NT2/D1 (cell line): ENCODE measurements around the gene TMEM184A.

ENCODE experiments used
- DNase-seq: peaks from one replicate; pipeline ENCODE4 v3.0.0-alpha.2; 2011; ENCODE audit warnings: low read depth, low spot score
- H3K27me3 ChIP-seq: 2 replicates; pipeline ENCODE4 v1.6.0; 2011; ENCODE audit warnings: mild to moderate bottlenecking; ENCODE audit not compliant: insufficient read length, insufficient read depth
- H3K36me3 ChIP-seq: 2 replicates; pipeline ENCODE4 v1.6.1; 2011; ENCODE audit warnings: mild to moderate bottlenecking, low read length, mixed read lengths; ENCODE audit not compliant: insufficient read depth, insufficient read length
- H3K4me1 ChIP-seq: 2 replicates; pipeline ENCODE4 v1.5.1; 2011; ENCODE audit not compliant: insufficient read depth, insufficient read length
- H3K4me3 ChIP-seq: 2 replicates; pipeline ENCODE4 v1.5.1; 2011; ENCODE audit warnings: low read depth; ENCODE audit not compliant: insufficient read length
- H3K9ac ChIP-seq: 2 replicates; pipeline ENCODE4 v1.6.0; 2011; ENCODE audit warnings: low read depth; ENCODE audit not compliant: insufficient read length
- H3K9me3 ChIP-seq: 2 replicates; pipeline ENCODE4 v1.5.1; 2011; ENCODE audit warnings: mild to moderate bottlenecking, low read length; ENCODE audit not compliant: insufficient read depth
- SUZ12 ChIP-seq: IDR thresholded peaks from 2 replicates; pipeline ENCODE4 v1.6.1; 2011; ENCODE audit not compliant: insufficient read length, insufficient read depth; ENCODE audit errors: extremely low read depth
- YY1 ChIP-seq: IDR thresholded peaks from 2 replicates; pipeline ENCODE4 v1.6.1; 2011; ENCODE audit not compliant: insufficient read length, insufficient read depth
- ZNF274 ChIP-seq: IDR thresholded peaks from 2 replicates; pipeline ENCODE4 v1.6.1; 2011; ENCODE audit warnings: mild to moderate bottlenecking, low read depth, low read length

TMEM184A gene

GRCh38 chr7:1508277-1508758 is 47.7 kb downstream of the TMEM184A start:
- Histone ChIP-seq H3K9ac (no peak overlapping the region), H3K9me3 (no peaks in the 10 kb centered on the region), H3K36me3 (no peaks in the 10 kb centered on the region), H3K4me1 (peaks cover 12% of the 10 kb centered on the region), H3K4me3 (no peak overlapping the region), H3K27me3 (no peaks in the 10 kb centered on the region)
- no peak for DNase-seq
- no peak for TF ChIP-seq SUZ12
- no peak for TF ChIP-seq YY1
- TF ChIP-seq ZNF274: no peak

- Histone ChIP-seq H3K9ac (peak overlapping the region; percentile 65), H3K4me1 (peaks cover 9% of the 10 kb centered on the region), H3K36me3 (peaks cover 23% of the 10 kb centered on the region), H3K27me3 (no peaks in the 10 kb centered on the region), H3K9me3 (no peaks in the 10 kb centered on the region), H3K4me3 (no peak overlapping the region)
- no peak for DNase-seq
- TF ChIP-seq ZNF274 (no peak), YY1 (no peak), SUZ12 (no peak)
Measured at GRCh38 chr7:1505731-1506550, 50.1 kb downstream of the TMEM184A start.

GRCh38 chr7:1503816-1504775 is 51.9 kb downstream of the TMEM184A start, which contains the start of gene INTS1:
INTS1 (minus strand) TSS chr7:1504389; CDS start chr7:1503960, 429 bp downstream.
- H3K9ac ChIP-seq: peak within 1 kb of the TSS; percentile 98
- H3K36me3 ChIP-seq: peaks cover 41% of the 10 kb centered on the region
- H3K4me3 ChIP-seq: peak within 1 kb of the TSS; percentile 99
- H3K4me1 ChIP-seq: peaks cover 9% of the 10 kb centered on the region
- no peaks in the 10 kb centered on the region for H3K9me3 ChIP-seq
- TF ChIP-seq SUZ12 (no peak), YY1 (no peak), ZNF274 (no peak)
- H3K27me3 ChIP-seq: no peaks in the 10 kb centered on the region
- DNase-seq: peak; percentile 92

GRCh38 chr7:1503390-1503789 is 52.6 kb downstream of the TMEM184A start:
- TF ChIP-seq SUZ12 (no peak), YY1 (no peak), ZNF274 (no peak)
- Histone ChIP-seq H3K27me3 (no peaks in the 10 kb centered on the region), H3K9ac (peak overlapping the region; percentile 98), H3K36me3 (peaks cover 45% of the 10 kb centered on the region), H3K4me3 (peak overlapping the region; percentile 99), H3K9me3 (no peaks in the 10 kb centered on the region), H3K4me1 (peaks cover 9% of the 10 kb centered on the region)
- no peak for DNase-seq

- Histone ChIP-seq H3K27me3 (no peaks in the 10 kb centered on the region), H3K4me3 (peak overlapping the region; percentile 99), H3K9ac (peak overlapping the region; percentile 98), H3K36me3 (peaks cover 51% of the 10 kb centered on the region), H3K4me1 (peaks cover 9% of the 10 kb centered on the region), H3K9me3 (no peaks in the 10 kb centered on the region)
- no peak for DNase-seq
- TF ChIP-seq ZNF274: no peak
Measured at GRCh38 chr7:1502845-1503244, 53.2 kb downstream of the TMEM184A start.

GRCh38 chr7:1501487-1502270 is 54.3 kb downstream of the TMEM184A start:
- no peak for DNase-seq
- H3K27me3 ChIP-seq: no peaks in the 10 kb centered on the region
- TF ChIP-seq ZNF274: no peak
- H3K36me3 ChIP-seq: peaks cover 62% of the 10 kb centered on the region
- no peak overlapping the region for H3K4me3 ChIP-seq
- H3K9me3 ChIP-seq: no peaks in the 10 kb centered on the region
- H3K4me1 ChIP-seq: peaks cover 8% of the 10 kb centered on the region
- H3K9ac ChIP-seq: no peak overlapping the region
